ENCODE measurements around the gene AKAP8L. TPM values are rescaled to one million over a fixed set of nuclear protein-coding genes. Genes with fewer than 3 reads are reported as not detected.

AKAP8L gene
- total and polyA plus RNA-seq, 2 of the 8 experiments (the other 6 are each of a cell fraction or from before 2014, with no cell fraction given), result 75.1 to 138 TPM

DNA sequence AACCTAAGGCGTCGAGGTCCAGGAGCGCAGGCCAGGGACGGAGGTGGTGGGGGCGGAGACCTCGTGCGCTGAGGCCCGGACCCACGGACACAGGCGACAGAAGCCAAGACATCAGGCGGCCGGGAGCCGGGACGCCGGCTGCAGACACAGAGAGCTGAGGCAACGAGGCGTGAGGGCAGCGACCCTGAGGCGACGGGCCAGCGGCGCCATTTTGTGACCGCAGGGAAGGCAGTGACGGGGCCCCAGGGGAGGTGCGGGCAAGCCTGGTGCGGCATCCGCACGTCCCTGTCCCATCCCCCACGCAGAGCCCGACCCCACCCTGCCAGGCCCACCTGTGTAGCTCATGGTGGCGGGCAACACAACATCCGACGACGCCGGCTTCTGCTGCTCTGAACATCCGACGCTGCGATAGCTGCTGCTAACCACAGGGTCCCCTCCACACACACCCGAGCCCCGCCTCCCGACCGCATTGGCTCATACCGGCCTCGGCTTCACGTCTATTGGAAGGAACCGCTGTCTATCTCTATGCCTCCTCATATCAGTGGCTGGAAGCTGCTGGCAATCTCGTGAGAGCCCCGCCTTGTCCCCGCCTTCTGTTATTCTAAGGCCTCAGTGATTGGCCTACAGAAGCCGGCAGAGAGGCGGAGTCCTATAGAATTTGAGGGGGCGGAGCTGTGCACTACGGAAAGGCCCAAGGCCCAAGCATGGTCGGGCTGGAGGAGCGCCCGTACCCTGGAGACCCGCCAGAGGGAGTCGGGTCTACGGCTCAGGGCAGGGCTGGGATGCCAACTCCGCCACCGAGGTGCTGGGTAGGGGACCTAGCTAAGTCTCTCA is at the start of gene AKAP8L (continued):
- TF ChIP-seq CTCF (IDR thresholded peaks at IDR 0.05; ENCODE audit: control extremely low read depth in 1 of 3, insufficient read depth in 1 of 3, low read depth in 1 of 3, low read length in 3 of 3) (peak; percentile 82 to 90 (median 89)), TEAD4 (IDR thresholded peaks at IDR 0.05; ENCODE audit: low read depth, low read length) (no peak), RFX5 (IDR thresholded peaks at IDR 0.05; ENCODE audit: borderline replicate concordance, low read depth, low read length) (no peak), TAF1 (IDR thresholded peaks at IDR 0.05; ENCODE audit: low read depth, low read length) (peak; percentile 95), SP2 (IDR thresholded peaks at IDR 0.05; ENCODE audit: low read length) (peak; percentile 96), JUN (IDR thresholded peaks at IDR 0.05; ENCODE audit: low read depth, low read length) (no peak), PHF8 (conservative IDR thresholded peaks at IDR 0.05; ENCODE audit: low read depth, low read length) (peak; percentile 98), KDM4A (IDR thresholded peaks at IDR 0.05; ENCODE audit: low read depth, low read length, severe bottlenecking) (peak; percentile 36), CEBPB (IDR thresholded peaks at IDR 0.05; ENCODE audit: low read depth, low read length) (no peak), RBBP5 (IDR thresholded peaks at IDR 0.05; ENCODE audit: borderline replicate concordance, low read depth, low read length) (no peak), ASH2L (IDR thresholded peaks at IDR 0.05; ENCODE audit: low read length) (peak; percentile 73), RXRA (IDR thresholded peaks at IDR 0.05; ENCODE audit: insufficient read depth, low read depth, low read length) (no peak), BACH1 (IDR thresholded peaks at IDR 0.05; ENCODE audit: low read length) (no peak), ZNF274 (IDR thresholded peaks at IDR 0.05; ENCODE audit: borderline replicate concordance, extremely low read depth, low read length) (no peak), SIN3A (conservative IDR thresholded peaks at IDR 0.05 in 1 of 2, IDR thresholded peaks at IDR 0.05 in 1 of 2; ENCODE audit: low read depth in 1 of 2, low read length in 2 of 2) (peak; percentile 38 to 83; a peak in 2 of 4 replicates), EGR1 (IDR thresholded peaks at IDR 0.05; ENCODE audit: borderline replicate concordance, low read depth, low read length) (peak; percentile 88), FOSL1 (IDR thresholded peaks at IDR 0.05; ENCODE audit: insufficient read depth, low read depth, low read length) (no peak), SP4 (IDR thresholded peaks at IDR 0.05; ENCODE audit: low read length) (peak; percentile 98), BRCA1 (IDR thresholded peaks at IDR 0.05; ENCODE audit: low read depth, low read length) (no peak), HDAC2 (IDR thresholded peaks at IDR 0.05; ENCODE audit: borderline replicate concordance in 1 of 2, low read depth in 2 of 2, low read length in 2 of 2) (no peak), JUND (IDR thresholded peaks at IDR 0.05; ENCODE audit: low read length) (no peak; the same call in 1 of the 2 replicates)

Data from H1 (cell line).